GM18498 (cell line): ENCODE results near the gene SECTM1.
"Not testable (repeated sequence)": the region's sequence is repeated elsewhere in the genome, so short reads cannot be mapped to it uniquely, and the experiment has no call there.

Experiments
- ATAC-seq: cut with Tn5 transposase; IDR thresholded peaks from one replicate; pipeline ENCODE4 v1.9.1; 2021; ENCODE audit warnings: mild to moderate bottlenecking, moderate library complexity; ENCODE audit not compliant: unreplicated experiment

SECTM1 gene

DNA sequence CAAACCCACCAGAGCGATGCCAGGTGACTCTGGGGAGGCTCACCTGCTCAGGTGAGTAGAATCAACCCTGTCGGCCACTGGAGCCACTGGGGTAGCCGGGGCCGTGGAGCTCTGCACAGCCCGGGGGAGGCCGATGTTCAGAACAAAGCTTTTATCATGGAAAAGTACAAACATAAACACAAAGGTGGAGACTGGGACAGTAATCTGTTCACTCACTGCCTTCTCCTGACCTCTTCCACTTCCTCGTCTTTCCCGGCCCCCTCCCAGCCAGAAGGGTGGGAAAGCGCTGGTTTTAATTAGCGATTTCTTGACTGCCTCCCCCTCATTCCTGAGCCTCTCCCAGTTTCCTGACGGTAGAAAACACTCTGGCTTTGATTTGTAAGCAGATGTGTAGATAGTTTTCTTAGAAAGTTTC lies 15.7 kb upstream of the SECTM1 start:
- no peak for ATAC-seq

DNA sequence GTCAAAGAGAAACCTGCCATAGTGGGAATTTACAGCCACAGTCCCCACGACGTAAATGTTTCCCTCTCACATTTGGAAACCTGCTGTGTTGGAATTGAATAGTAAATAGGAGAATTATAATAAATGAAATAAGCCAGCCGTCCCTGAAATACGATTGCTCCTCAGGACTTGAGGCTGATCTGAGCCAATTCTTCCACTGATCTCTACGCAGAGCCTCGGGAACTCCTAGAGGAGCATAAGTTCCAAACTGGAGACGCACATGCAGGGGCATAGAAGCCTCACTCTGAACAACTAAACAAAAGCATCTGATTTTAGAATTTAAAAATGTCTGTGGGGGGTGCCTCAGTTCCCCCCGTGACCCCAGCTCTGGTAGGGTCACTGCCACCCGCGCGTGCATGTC lies 15.3 kb upstream of the SECTM1 start:
- ATAC-seq: no peak

DNA sequence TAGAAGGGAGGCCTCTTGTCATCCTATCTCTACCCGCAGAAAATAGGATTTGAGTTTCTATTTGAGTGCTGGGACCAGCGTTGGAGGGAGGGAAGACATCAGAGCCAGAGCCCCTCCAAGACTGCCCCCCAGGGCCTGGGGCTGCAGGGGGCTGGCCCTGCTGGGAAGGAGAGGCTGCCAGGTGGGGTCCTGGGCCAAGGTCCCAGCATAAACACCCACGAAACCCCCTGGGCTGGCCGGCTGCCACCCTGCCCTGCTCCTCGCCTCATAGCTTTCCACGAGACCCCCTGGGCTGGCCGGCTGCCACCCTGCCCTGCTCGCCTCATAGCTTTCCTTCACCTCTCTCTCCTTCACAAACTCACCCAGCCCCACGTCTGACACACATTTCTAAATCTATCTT lies 14.9 kb upstream of the SECTM1 start:
- no peak for ATAC-seq

GRCh38 chr17:82347994-82348393 lies 14.4 kb upstream of the SECTM1 start:
- ATAC-seq: not testable (repeated sequence)

DNA sequence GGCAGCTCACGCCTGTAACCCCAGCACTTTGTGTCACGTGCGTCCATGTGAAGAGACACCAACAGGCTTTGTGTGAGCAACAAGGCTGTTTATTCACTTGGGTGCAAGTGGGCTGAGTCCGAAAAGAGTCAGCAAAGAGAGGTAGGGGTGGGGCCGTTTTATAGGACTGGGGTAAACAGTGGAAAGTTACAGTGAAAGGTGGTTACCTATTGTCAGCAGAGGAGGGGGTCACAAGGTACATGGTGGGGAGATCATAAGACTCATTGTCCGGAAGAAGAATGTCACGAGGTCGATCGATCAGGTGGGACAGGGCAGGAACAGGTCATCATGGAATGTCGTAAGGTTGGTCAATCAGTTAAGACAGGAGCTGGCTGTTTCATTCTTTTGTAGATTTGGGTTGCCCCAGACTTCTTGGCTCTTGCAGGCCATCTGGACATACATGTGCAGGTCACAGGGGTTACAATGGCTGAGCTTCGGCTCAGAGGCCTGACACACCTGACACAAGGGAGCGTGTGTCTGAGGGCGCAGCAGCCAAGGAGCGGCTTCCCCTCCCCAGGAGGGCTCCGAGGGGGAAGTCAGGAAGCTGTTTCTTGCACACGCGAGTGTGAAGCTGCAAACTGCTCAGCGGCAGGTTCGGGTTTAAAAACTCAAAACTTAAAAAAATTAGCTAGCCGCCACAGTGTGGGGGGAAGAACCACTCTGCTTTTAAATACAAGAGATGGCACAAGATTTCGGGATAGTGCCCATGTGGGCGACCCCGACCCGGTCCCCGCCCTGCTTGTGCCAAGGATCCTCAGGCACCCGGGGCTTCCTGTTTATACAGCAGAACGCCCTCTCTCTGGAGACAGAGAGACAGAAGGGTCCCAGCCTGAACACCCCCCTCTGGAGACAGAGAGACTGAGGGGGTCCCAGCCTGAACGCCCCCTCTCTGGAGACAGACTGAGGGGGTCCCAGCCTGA lies 13.1 kb upstream of the SECTM1 start:
- no peak for ATAC-seq

DNA sequence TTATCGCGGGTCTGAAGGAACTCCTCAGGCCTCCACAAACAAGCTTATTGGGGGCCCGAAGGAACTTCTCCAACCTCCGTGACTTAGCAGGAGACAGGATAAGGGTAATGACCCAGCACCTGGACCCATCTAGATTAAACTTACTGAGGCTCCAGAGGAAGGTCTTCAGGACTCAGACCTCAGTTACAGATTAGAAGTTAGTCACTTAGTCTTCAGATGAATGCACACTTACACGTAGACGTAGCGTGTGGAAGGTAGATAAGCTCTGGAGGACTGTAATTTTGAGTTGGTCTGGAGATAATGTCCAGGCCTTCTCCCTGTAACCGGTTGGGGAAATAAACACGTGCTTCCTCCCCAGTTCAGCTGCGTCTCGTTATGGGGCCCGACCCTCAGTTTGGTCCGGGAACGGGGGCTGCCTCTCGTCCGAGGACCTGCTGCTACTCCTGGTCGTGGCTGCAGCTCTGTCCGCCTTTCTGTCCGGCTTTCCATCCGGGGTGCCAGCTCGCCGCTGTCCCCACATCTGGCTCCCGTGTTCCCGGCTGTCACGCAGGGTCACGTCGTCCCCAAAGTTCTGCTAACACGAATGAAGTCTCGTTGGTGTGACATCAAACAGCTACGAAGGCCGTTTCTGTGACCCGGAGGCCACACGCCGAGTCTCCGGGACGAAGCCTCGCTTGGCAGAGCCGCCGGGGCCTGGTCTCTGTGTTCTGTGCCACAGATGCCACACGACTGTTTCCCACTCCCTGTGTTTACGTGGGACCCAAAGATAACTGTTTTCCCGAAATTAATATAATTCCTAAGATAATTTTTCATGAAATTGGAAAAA lies 11.8 kb upstream of the SECTM1 start:
- ATAC-seq: no peak

- ATAC-seq: no peak
Observed at GRCh38 chr17:82344175-82344907, 10.8 kb upstream of the SECTM1 start.

- ATAC-seq: no peak
Observed at GRCh38 chr17:82343560-82343959, 10.0 kb upstream of the SECTM1 start.

DNA sequence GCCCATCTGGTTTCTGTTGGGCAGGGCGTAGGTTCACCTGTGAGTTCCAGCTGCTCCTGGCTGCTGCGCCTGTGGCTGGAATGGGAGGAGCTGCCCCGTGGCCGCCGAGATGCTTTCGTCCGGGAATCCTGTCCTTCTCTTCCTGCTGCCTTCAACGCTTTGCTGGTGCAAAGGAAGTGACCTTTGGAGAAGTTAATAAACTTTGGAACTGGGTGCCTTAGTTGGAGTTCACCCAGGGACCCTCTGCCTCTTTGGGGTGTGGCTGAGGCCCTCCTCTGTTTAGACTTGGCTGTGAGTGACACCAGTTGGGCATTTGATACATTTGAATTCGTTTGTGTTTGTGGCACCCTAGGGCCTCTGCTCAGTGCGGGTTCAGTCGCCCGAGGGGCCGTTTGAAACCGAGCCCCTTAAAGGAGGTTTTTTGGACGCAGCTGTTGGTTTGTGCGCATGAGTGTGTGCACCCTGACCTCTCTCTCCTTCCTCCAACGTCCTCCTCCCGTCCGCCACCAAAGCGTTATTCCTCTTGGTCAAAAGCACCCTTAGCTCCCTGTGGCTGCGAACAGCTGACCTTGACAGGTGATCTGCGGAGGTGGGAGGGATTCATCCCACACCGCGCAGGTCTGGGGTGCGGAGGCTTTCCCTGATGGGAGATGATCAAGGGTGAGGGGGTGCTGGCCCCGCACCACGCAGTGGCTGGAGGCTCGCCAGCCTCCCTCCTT lies 9.0 kb upstream of the SECTM1 start:
- ATAC-seq: no peak

GRCh38 chr17:82339634-82340580 lies 6.3 kb upstream of the SECTM1 start:
- ATAC-seq: no peak

GRCh38 chr17:82338858-82339633 lies 5.5 kb upstream of the SECTM1 start:
- no peak for ATAC-seq

- no peak for ATAC-seq
Observed at GRCh38 chr17:82334622-82335394, 1.2 kb upstream of the SECTM1 start.

DNA sequence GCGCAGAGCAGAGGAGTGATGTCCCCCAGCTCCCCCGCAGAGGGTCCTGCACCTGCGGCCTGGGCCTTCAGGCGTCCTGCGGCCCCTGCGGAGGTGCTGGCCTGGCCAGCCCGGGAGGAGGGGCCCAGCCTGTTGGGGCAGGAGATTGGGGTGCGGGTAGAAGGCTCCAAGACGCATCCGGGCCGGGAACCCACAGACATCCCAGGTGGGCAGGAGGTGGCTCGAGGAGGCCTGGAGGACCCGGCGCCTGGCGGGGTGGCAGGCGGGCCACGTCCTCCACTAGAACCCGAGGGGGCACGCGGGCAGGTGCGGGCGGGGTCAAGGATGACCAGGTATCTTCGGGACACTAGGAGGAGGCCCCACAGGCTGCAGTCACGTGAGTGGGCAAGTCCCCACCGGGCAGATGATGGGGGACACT lies 647 bp upstream of the SECTM1 start:
- ATAC-seq: no peak

DNA sequence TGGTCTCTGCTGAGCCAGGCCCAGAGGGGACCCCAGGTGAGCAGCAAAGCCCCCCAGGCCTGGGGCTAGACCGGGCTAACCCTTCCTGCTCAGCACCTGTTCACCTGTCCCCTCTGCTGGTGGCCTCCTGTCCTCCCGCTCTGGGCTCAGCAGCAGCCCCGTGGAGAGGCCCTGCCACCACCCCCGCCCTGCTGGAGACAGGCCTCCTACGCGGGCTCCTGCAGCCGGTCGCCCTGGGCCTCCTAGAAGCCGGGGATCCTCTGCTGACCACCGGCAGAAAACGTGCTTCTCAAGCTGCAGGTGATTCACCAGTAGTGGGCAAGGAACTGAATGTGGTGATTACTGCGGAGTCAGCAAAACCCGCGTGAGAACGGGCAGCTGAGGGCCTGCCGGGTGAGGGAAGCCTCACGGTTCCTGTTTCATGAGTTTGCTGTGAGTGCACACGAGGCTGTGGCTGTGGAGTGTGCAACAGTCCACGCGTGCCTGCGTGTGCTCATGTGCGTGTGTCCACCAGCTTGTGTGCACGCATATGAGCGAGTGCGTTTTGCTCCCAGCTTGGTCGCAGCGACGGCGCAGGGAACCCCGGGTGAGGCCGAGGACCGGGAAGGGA lies 792 bp downstream of the SECTM1 start:
- ATAC-seq: no peak

DNA sequence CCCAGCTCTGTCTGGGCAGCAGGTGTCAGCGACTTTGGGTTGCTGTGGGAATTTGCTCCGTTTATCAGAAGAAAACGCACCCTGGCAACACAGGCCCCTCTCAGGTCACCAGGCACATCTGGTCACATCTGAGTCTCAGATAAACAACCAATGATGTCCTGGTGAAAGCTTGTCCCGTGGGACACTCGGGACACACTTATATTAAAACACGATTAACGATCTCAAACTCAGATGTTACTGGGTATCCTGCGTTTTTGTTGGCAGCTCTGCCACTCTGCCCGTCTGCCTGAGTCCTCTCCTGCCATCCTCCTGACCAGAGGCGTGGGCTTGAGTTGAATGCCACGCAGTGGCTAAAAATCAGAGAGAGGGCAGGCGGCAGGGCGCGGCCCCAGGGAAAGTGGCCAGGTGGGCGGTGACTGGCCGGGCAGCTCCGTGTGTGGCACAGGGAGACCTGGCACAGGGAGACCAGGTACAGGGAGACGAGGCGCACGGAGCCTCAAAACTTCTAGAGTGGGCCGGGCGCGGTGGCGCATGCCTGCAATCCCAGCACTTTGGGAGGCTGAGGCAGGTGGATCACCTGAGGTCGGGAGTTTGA lies 2.1 kb downstream of the SECTM1 start:
- no peak for ATAC-seq

GRCh38 chr17:82330322-82331239 lies 3.0 kb downstream of the SECTM1 start:
- ATAC-seq: no peak
